ENCODE results near the gene RSAD1.

RSAD1 gene

DNA sequence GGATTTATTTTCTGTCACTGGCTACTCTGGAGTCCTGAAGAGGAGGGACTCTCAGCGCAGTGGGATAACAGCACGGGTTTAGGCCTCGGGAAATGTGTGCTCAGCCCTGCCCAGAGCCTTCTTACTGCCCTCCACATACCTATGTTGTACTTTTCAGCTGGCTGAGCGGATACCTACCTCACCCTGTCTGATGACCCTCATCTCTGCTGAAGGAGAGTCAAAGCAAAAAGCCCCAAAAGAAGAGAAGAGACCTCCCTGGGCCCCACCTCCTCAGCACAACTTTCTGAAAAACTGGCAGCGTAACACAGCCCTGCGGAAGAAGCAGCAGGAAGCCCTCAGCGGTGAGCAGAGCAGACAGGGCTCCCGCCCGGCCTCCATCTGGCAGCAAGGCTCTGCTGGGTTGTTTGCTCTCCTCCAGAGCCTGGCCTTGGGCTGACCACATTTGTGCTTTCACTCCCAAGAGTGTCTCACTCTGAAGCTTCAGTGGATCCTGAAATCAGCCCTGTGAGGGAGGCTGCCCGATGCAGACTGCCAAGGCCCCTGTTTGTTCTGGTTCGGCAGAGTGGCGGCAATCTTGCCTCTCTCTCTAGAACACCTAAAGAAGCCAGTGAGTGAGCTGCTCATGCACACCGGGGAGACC lies 39.8 kb downstream of the RSAD1 start:
- H3K4me3 ChIP-seq (ENCODE audit: low read depth, low read length): no peak overlapping the region
- TF ChIP-seq, protein P1, sequence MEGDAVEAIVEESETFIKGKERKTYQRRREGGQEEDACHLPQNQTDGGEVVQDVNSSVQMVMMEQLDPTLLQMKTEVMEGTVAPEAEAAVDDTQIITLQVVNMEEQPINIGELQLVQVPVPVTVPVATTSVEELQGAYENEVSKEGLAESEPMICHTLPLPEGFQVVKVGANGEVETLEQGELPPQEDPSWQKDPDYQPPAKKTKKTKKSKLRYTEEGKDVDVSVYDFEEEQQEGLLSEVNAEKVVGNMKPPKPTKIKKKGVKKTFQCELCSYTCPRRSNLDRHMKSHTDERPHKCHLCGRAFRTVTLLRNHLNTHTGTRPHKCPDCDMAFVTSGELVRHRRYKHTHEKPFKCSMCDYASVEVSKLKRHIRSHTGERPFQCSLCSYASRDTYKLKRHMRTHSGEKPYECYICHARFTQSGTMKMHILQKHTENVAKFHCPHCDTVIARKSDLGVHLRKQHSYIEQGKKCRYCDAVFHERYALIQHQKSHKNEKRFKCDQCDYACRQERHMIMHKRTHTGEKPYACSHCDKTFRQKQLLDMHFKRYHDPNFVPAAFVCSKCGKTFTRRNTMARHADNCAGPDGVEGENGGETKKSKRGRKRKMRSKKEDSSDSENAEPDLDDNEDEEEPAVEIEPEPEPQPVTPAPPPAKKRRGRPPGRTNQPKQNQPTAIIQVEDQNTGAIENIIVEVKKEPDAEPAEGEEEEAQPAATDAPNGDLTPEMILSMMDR (IDR thresholded peaks at IDR 0.05; ENCODE audit: low read depth, low read length, missing control alignments): no peak
- DNase-seq (ENCODE audit: low read depth): no peak

DNA sequence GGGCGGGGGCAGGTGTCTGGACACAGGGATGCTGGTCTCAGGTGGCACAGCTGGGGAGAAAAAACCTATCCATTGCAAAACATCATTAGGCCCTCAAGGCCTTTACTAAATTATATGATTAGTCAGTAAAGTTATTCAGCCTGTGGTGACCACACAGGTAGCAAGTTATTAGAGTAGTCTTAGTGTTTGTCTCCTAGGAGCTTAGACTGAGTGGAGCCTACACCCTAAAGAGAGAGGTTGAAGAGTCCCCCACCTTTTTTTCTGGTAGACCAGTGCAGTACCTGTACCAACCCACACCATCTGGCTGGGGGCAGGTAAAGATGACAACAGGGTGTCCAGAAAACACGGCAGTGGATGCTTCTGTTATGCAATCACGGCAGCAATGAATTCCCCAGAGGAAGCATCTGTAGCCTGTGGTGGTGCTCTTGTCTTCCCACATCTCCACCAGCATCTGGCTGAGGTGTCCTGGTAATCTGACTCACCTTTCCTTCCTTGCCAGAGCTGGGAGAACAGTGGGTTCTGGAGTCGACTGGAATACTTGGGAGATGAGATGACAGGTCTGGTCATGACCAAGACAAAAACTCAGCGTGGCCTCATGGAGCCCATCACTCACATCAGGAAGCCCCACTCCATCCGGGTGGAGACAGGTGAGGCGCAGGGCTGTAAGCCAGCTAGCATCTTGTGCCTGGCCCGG lies 40.6 kb downstream of the RSAD1 start:
- H3K4me3 ChIP-seq (ENCODE audit: low read depth, low read length): no peak overlapping the region
- DNase-seq (ENCODE audit: low read depth): no peak
- TF ChIP-seq, protein P1 (IDR thresholded peaks at IDR 0.05; ENCODE audit: low read depth, low read length, missing control alignments): no peak

DNA sequence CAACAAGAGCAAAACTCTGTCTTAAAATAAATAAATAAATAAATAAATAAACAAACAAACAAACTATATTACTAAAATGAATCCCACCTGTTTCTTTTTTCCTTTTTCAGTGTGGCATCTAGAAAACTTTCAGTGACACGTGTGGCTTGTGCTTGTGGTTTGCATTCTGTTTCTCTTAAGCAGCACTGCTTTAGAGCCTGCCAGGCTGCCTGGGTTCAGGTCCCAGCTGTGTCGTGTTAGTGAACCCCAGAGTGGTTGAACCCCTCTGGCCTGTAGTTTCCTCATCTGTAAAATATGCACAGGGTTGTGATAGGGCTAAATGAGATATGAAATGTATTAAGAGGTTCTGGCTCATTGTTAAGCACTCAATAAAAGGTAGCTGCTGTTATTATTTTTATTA lies 41.8 kb downstream of the RSAD1 start:
- DNase-seq (ENCODE audit: low read depth): no peak
- no peak overlapping the region for H3K4me3 ChIP-seq (ENCODE audit: low read depth, low read length)
- TF ChIP-seq, protein P1 (IDR thresholded peaks at IDR 0.05; ENCODE audit: low read depth, low read length, missing control alignments): no peak

DNA sequence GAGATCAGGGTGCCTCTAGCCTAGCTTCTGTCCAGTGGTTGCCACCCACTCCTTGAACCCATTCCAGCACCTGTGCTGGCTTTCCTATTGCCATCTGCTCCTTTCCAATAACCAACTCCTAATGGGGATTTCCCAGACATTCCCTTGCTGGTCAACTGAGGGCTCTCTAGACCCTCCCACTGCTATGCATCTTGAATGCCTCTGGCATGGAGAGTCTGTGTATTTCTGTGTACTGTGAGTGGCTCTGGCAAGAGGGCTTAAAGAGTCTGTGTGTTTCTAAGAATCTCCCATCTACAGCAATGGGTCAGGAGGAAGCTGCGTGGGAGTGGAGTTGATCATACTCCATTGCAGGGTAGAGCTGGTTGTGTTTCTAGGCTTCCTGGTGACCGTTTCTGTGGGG lies 42.9 kb downstream of the RSAD1 start:
- no peak for DNase-seq (ENCODE audit: low read depth)
- TF ChIP-seq, protein P1 (IDR thresholded peaks at IDR 0.05; ENCODE audit: low read depth, low read length, missing control alignments): no peak
- H3K4me3 ChIP-seq (ENCODE audit: low read depth, low read length): no peak overlapping the region

DNA sequence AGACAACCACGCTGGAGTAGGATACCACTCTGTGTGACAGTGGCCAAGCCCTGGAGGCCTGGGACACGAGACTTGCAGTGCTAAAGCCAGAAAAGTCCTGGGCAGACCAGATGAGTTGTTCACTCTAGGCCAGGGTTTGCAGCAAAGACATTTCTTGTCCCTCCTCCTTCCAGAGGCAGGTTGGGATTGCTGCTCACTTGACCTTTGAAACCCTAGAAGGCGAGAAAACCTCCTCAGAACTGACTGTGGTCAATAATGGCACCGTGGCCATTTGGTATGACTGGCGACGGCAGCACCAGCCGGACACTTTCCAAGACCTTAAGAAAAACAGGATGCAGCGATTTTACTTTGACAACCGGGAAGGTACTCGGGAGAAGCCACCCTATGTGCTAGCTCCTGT lies 44.1 kb downstream of the RSAD1 start:
- H3K4me3 ChIP-seq (ENCODE audit: low read depth, low read length): no peak overlapping the region
- TF ChIP-seq, protein P1 (IDR thresholded peaks at IDR 0.05; ENCODE audit: low read depth, low read length, missing control alignments): no peak
- DNase-seq (ENCODE audit: low read depth): no peak

DNA sequence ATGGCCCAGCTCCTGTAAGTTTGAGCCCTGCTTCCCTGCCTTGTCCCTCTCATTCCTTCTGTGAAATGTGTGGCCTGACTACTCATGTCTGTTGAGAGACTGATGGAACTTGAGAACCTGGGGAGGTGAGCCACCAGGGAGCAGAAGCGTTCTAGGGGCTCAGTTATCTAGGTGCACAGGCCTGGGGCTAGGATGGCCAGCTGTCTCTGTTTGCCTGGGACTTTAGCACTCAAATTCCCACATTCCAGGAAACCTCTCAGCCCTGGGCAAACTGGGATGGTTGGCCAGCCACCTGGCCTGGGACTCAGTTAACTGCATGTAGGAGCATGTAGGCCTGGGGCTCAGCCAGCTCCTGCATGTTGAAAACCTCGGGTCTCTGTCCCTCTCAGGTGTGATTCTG lies 44.5 kb downstream of the RSAD1 start:
- no peak overlapping the region for H3K4me3 ChIP-seq (ENCODE audit: low read depth, low read length)
- TF ChIP-seq, protein P1 (IDR thresholded peaks at IDR 0.05; ENCODE audit: low read depth, low read length, missing control alignments): no peak
- no peak for DNase-seq (ENCODE audit: low read depth)

DNA sequence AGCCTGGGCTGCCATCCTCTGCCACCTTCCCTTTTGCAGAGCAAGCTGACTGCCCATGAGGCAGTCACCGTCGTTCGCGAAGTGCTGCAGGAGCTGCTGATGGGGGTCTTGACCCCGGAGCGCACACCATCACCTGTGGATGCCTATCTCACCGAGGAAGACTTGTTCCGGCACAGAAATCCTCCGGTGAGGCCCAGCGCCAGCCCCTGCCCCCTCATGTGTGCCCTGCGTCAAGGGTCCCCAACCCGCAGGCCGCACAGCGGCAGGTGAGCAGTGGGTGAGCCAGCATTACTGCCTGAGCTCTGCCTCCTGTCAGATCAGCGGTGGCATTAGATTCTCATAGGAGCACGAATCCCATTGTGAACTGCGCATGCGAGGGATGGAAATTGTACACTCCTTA lies 46.2 kb downstream of the RSAD1 start:
- no peak for DNase-seq (ENCODE audit: low read depth)
- H3K4me3 ChIP-seq (ENCODE audit: low read depth, low read length): no peak overlapping the region
- TF ChIP-seq, protein P1 (IDR thresholded peaks at IDR 0.05; ENCODE audit: low read depth, low read length, missing control alignments): no peak

Data from GM12864 (cell line).